Naive thymus-derived CD4-positive, alpha-beta T cell (primary cell): ENCODE measurements around the gene APLF. TPM values are rescaled to one million over a fixed set of nuclear protein-coding genes. Genes with fewer than 3 reads are reported as not detected.
"Not testable (repeated sequence)": the region's sequence is repeated elsewhere in the genome, so short reads cannot be mapped to it uniquely, and the experiment has no call there.

Experiments
- ATAC-seq: fragments of 150-1000 bp; cut with Tn5 transposase; 2 replicates; pipeline ENCODE4 v1.10.0; 2021; ENCODE audit warnings: mild to moderate bottlenecking, moderate library complexity
- CTCF ChIA-PET: fragments of 350-600 bp; sonication (Branson Sonifier 250); formaldehyde crosslinking; loops from one replicate; lab custom pipeline; 2021; ENCODE audit warnings: antibody characterized with exemption; lab: Charles Lee
- POLR2A ChIA-PET: fragments of 350-600 bp; sonication (Branson Sonifier 250); formaldehyde crosslinking; loops from one replicate; lab custom pipeline; 2021; ENCODE audit warnings: antibody characterized with exemption, inconsistent platforms; lab: Charles Lee
- DNase-seq, 9 donors: peaks; one replicate each; pipeline versions ENCODE4 v3.0.0 to v3.0.0-alpha.2; 2020 to 2022; ENCODE audit warnings: mixed read lengths in 1 of 9
- H3K27ac ChIP-seq: one replicate; pipeline ENCODE4 v1.7.0; 2013; ENCODE audit warnings: mild to moderate bottlenecking, low read depth, low read length, moderate library complexity
- H3K27me3 ChIP-seq, 2 donors: one replicate each; pipeline ENCODE4 v1.7.0; 2013; ENCODE audit warnings: low read length in 2 of 2, mild to moderate bottlenecking in 2 of 2, moderate library complexity in 2 of 2; ENCODE audit not compliant: control insufficient read depth in 2 of 2, insufficient read depth in 2 of 2
- H3K36me3 ChIP-seq, 3 experiments: 1 replicate in 2 of 3; 2 replicates in 1 of 3; pipeline ENCODE4 v1.7.0; 2013; ENCODE audit warnings: low read length in 3 of 3, mild to moderate bottlenecking in 3 of 3, moderate library complexity in 1 of 3; ENCODE audit not compliant: insufficient read depth in 3 of 3, control insufficient read depth in 2 of 3
- H3K4me1 ChIP-seq, 2 donors: one replicate each; pipeline ENCODE4 v1.7.0; 2013; ENCODE audit warnings: low read length in 2 of 2, mild to moderate bottlenecking in 2 of 2, moderate library complexity in 1 of 2; ENCODE audit not compliant: control insufficient read depth in 2 of 2, insufficient read depth in 2 of 2
- H3K4me3 ChIP-seq: 2 replicates; pipeline ENCODE4 v1.7.0; 2013; ENCODE audit warnings: mild to moderate bottlenecking, low read length
- H3K9me3 ChIP-seq, 3 experiments: 1 replicate in 2 of 3; 2 replicates in 1 of 3; pipeline ENCODE4 v1.7.0; 2013; ENCODE audit warnings: low read length in 3 of 3; ENCODE audit not compliant: control insufficient read depth in 2 of 3
- H3K27ac Mint-ChIP-seq, 9 donors: one replicate each; pipeline ENCODE4 v1.8.0; 2020 to 2022; ENCODE audit warnings: mixed read lengths in 9 of 9, mild to moderate bottlenecking in 8 of 9, moderate library complexity in 5 of 9, inconsistent platforms in 2 of 9
- H3K27me3 Mint-ChIP-seq, 5 donors: one replicate each; pipeline ENCODE4 v1.8.0; 2021 to 2022; ENCODE audit warnings: mixed read lengths in 5 of 5, mild to moderate bottlenecking in 1 of 5
- H3K36me3 Mint-ChIP-seq, 5 donors: one replicate each; pipeline ENCODE4 v1.8.0; 2020 to 2022; ENCODE audit warnings: mixed read lengths in 5 of 5, mild to moderate bottlenecking in 3 of 5, inconsistent platforms in 1 of 5
- H3K4me1 Mint-ChIP-seq, 7 donors: one replicate each; pipeline ENCODE4 v1.8.0; 2020 to 2022; ENCODE audit warnings: mixed read lengths in 7 of 7, mild to moderate bottlenecking in 3 of 7, inconsistent platforms in 1 of 7
- H3K4me3 Mint-ChIP-seq, 10 donors: one replicate each; pipeline ENCODE4 v1.8.0; 2020 to 2022; ENCODE audit warnings: mild to moderate bottlenecking in 10 of 10, mixed read lengths in 10 of 10, moderate library complexity in 6 of 10, inconsistent platforms in 2 of 10
- H3K9me3 Mint-ChIP-seq, 11 donors: one replicate each; pipeline ENCODE4 v1.8.0; 2020 to 2022; ENCODE audit warnings: mixed read lengths in 11 of 11, mild to moderate bottlenecking in 4 of 11, inconsistent platforms in 1 of 11, moderate library complexity in 1 of 11
- intact Hi-C, 2 donors: fragments of 100-400 bp; cut with micrococcal nuclease; formaldehyde crosslinking; loops; one replicate each; pipeline ENCODE4 v1.15.1; 2023
- polyA plus RNA-seq, 2 donors: library from polyadenylated mRNA; unstranded; fragments of 300-500 nt; fragmentation: Illumina TruSeq; gene quantifications; one replicate each; pipeline ENCODE4 v1.2.3, GENCODE V29; 2021
- total RNA-seq, 6 experiments: library from RNA in 5 of 6; stranded (reverse) in 5 of 6; gene quantifications; 1 replicate in 5 of 6; 2 replicates in 1 of 6; pipeline ENCODE4 v1.2.3 and lab custom pipeline; 2021 to 2026

APLF gene
- total and polyA plus RNA-seq, 7 experiments from 2014 or later, result 1.4 to 8.9 (median 3.5) TPM

- H3K27me3 ChIP-seq, H3K4me1 Mint-ChIP-seq, DNase-seq, H3K4me3 Mint-ChIP-seq, H3K36me3 ChIP-seq, H3K4me1 ChIP-seq, H3K27ac Mint-ChIP-seq, ATAC-seq, H3K4me3 ChIP-seq, POLR2A ChIA-PET, H3K27ac ChIP-seq, H3K9me3 ChIP-seq, H3K36me3 Mint-ChIP-seq, H3K27me3 Mint-ChIP-seq, H3K9me3 Mint-ChIP-seq: not testable (repeated sequence)
- intact Hi-C loops, result loop anchor here in 1 of 2 donors (1.0 to 5.0 kb wide), 2 partner anchors 107 to 264 kb away; no protein-coding TSS in a partner anchor
- CTCF ChIA-PET, result interaction anchor here (0.7 to 3.8 kb wide), 13 partner anchors 12 to 505 kb away, joined by 3 to 41 read pairs (median 9); no protein-coding TSS in a partner anchor
Observed at GRCh38 chr2:68488605-68489004, 21.2 kb downstream of the APLF start.

DNA sequence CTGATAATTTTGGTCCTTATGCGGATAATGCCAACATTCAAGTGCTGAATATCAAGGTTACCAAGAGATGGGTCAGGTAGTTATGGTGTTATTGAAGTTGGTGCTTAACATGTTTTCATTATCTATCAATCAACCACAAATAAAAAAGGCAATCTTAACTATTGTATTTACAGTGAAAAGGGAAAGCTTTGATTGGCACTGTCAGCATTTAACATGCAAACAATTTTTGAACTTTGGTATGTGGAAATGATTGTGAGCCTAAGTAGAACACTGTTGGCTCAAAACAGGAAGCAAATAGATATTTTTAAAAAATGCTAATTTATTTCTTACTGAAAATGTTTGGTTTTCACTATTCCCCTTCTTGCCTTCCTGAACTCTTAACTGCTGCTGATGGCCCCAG is 21.9 kb downstream of the APLF start:
- H3K27ac ChIP-seq, result no peak overlapping the region
- peaks cover 0 to 5% (median 2%) of the 10 kb centered on the region in 7 donors for H3K4me1 Mint-ChIP-seq
- ChIA-PET POLR2A (no interaction called here), CTCF (interaction anchor here (0.7 to 3.8 kb wide), 3 partner anchors 26 to 436 kb away, joined by 5 to 41 read pairs (median 16); no protein-coding TSS in a partner anchor)
- no peak overlapping the region for H3K4me3 Mint-ChIP-seq
- no peaks in the 10 kb centered on the region for H3K4me1 ChIP-seq
- intact Hi-C loops, result loop anchor here in 1 of 2 donors (5.0 kb wide), 1 partner anchor 263 kb away; no protein-coding TSS in a partner anchor
- no peaks in the 10 kb centered on the region for H3K27me3 ChIP-seq
- no peak overlapping the region for H3K27ac Mint-ChIP-seq
- no peaks in the 10 kb centered on the region for H3K27me3 Mint-ChIP-seq
- H3K9me3 Mint-ChIP-seq, result peaks cover 0 to 5% (median 1%) of the 10 kb centered on the region in 11 donors
- peaks cover 0 to 10% (median 7%) of the 10 kb centered on the region in 5 donors for H3K36me3 Mint-ChIP-seq
- H3K36me3 ChIP-seq, result no peaks in the 10 kb centered on the region
- H3K9me3 ChIP-seq, result no peaks in the 10 kb centered on the region
- DNase-seq (no peak), ATAC-seq (no peak)
- no peak overlapping the region for H3K4me3 ChIP-seq

- Histone ChIP-seq H3K9me3 (peaks cover 0 to 11% (median 0%) of the 10 kb centered on the region in 3 experiments), H3K27ac (no peak overlapping the region), H3K27me3 (no peaks in the 10 kb centered on the region), H3K4me3 (no peak overlapping the region), H3K36me3 (no peaks in the 10 kb centered on the region), H3K4me1 (no peaks in the 10 kb centered on the region)
- ChIA-PET CTCF (no interaction called here), POLR2A (no interaction called here)
- Mint-ChIP-seq H3K36me3 (peaks cover 0 to 23% (median 10%) of the 10 kb centered on the region in 5 donors), H3K4me1 (peaks cover 0 to 5% (median 2%) of the 10 kb centered on the region in 7 donors), H3K4me3 (no peak overlapping the region), H3K27me3 (no peaks in the 10 kb centered on the region), H3K9me3 (peaks cover 3 to 17% (median 7%) of the 10 kb centered on the region in 11 donors), H3K27ac (no peak overlapping the region)
- ATAC-seq, result no peak
- DNase-seq, result no peak
- intact Hi-C loops, result no loop called here
Observed at GRCh38 chr2:68491582-68491981, 24.2 kb downstream of the APLF start.

GRCh38 chr2:68499133-68499532 is 31.7 kb downstream of the APLF start:
- Mint-ChIP-seq H3K4me1 (peaks cover 0 to 2% (median 0%) of the 10 kb centered on the region in 7 donors), H3K36me3 (peaks cover 0 to 28% (median 13%) of the 10 kb centered on the region in 5 donors), H3K27ac (no peak overlapping the region), H3K27me3 (no peaks in the 10 kb centered on the region), H3K4me3 (no peak overlapping the region), H3K9me3 (peaks cover 7 to 27% (median 13%) of the 10 kb centered on the region in 11 donors)
- POLR2A ChIA-PET, result no interaction called here
- DNase-seq (no peak), ATAC-seq (no peak)
- no peak overlapping the region for H3K4me3 ChIP-seq
- no peaks in the 10 kb centered on the region for H3K27me3 ChIP-seq
- H3K27ac ChIP-seq, result no peak overlapping the region
- H3K36me3 ChIP-seq, result no peaks in the 10 kb centered on the region
- no peaks in the 10 kb centered on the region for H3K4me1 ChIP-seq
- H3K9me3 ChIP-seq, result peaks cover 0 to 15% (median 0%) of the 10 kb centered on the region in 3 experiments
- intact Hi-C loops, result no loop called here
- CTCF ChIA-PET, result no interaction called here

GRCh38 chr2:68500649-68501048 is 33.3 kb downstream of the APLF start:
- no peaks in the 10 kb centered on the region for H3K27me3 ChIP-seq
- POLR2A ChIA-PET, result no interaction called here
- H3K36me3 ChIP-seq, result no peaks in the 10 kb centered on the region
- Mint-ChIP-seq H3K36me3 (peaks cover 0 to 18% (median 11%) of the 10 kb centered on the region in 5 donors), H3K4me1 (peaks cover 0 to 5% (median 4%) of the 10 kb centered on the region in 7 donors), H3K4me3 (no peak overlapping the region), H3K27ac (no peak overlapping the region), H3K9me3 (peaks cover 5 to 18% (median 8%) of the 10 kb centered on the region in 11 donors), H3K27me3 (no peaks in the 10 kb centered on the region)
- no peak for DNase-seq
- H3K9me3 ChIP-seq, result peaks cover 0 to 11% (median 0%) of the 10 kb centered on the region in 3 experiments
- H3K27ac ChIP-seq, result no peak overlapping the region
- intact Hi-C loops, result no loop called here
- H3K4me1 ChIP-seq, result peaks cover 4 to 7% of the 10 kb centered on the region in 2 donors
- CTCF ChIA-PET, result interaction anchor here (2.0 kb wide), 1 partner anchor 13 kb away, joined by 4 read pairs; no protein-coding TSS in a partner anchor
- no peak for ATAC-seq
- no peak overlapping the region for H3K4me3 ChIP-seq

GRCh38 chr2:68501768-68502167 is 34.4 kb downstream of the APLF start:
- Histone ChIP-seq H3K4me1 (peaks cover 9 to 12% of the 10 kb centered on the region in 2 donors), H3K27ac (no peak overlapping the region), H3K9me3 (peaks cover 0 to 2% (median 0%) of the 10 kb centered on the region in 3 experiments), H3K4me3 (no peak overlapping the region), H3K36me3 (no peaks in the 10 kb centered on the region), H3K27me3 (no peaks in the 10 kb centered on the region)
- no peak for DNase-seq
- POLR2A ChIA-PET, result interaction anchor here (0.5 kb wide), 1 partner anchor 353 kb away, joined by 3 read pairs; no protein-coding TSS in a partner anchor
- H3K27me3 Mint-ChIP-seq, result no peaks in the 10 kb centered on the region
- CTCF ChIA-PET, result interaction anchor here (2.0 kb wide), 2 partner anchors 14 to 38 kb away, joined by 4 to 6 read pairs; no protein-coding TSS in a partner anchor
- peaks cover under 1 to 8% (median 4%) of the 10 kb centered on the region in 11 donors for H3K9me3 Mint-ChIP-seq
- no peak overlapping the region for H3K4me3 Mint-ChIP-seq
- peaks cover 0 to 14% (median 5%) of the 10 kb centered on the region in 5 donors for H3K36me3 Mint-ChIP-seq
- intact Hi-C loops, result no loop called here
- no peak for ATAC-seq
- H3K4me1 Mint-ChIP-seq, result peaks cover 9 to 16% (median 16%) of the 10 kb centered on the region in 7 donors
- H3K27ac Mint-ChIP-seq, result no peak overlapping the region
